Keratinocyte (primary cell): ENCODE measurements around the gene ANKRD55.

Experiments
- EZH2 ChIP-seq: IDR thresholded peaks from one replicate; pipeline ENCODE4 v1.6.1; 2012; ENCODE audit warnings: inconsistent platforms, mild to moderate bottlenecking, low read length, moderate library complexity
- TF ChIP-seq, protein P1 (sequence below), 3 experiments: IDR thresholded peaks in 1 of 3; conservative IDR thresholded peaks in 1 of 3; optimal IDR thresholded peaks in 1 of 3; 2 replicates in 2 of 3; 3 replicates in 1 of 3; pipeline versions ENCODE3 to v1.5.1; 2011; ENCODE audit warnings: low read length in 3 of 3, mild to moderate bottlenecking in 3 of 3, moderate library complexity in 2 of 3, control low read depth in 1 of 3, inconsistent platforms in 1 of 3; ENCODE audit not compliant: insufficient read depth in 2 of 3; ENCODE audit errors: extremely low read depth in 1 of 3

DNA sequence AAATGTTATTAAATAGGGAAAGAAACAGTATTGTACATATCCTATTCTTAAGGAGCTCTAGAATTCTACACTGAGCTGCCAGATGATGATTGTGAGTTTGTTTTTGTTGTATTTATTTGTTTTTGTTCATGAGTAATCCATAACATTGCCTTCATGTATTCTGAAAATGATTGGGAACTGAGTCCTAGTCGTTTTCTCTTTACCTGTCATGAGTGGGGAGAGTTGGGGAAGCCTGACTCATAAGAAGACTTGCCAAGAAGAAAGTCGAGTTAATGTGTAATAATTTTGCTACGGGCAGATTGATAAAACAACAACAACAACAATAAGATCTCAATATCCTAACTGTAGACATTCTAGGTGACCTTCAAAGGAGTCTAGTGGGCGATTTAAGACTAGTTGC lies 103.8 kb downstream of the ANKRD55 start:
- TF ChIP-seq, protein P1, sequence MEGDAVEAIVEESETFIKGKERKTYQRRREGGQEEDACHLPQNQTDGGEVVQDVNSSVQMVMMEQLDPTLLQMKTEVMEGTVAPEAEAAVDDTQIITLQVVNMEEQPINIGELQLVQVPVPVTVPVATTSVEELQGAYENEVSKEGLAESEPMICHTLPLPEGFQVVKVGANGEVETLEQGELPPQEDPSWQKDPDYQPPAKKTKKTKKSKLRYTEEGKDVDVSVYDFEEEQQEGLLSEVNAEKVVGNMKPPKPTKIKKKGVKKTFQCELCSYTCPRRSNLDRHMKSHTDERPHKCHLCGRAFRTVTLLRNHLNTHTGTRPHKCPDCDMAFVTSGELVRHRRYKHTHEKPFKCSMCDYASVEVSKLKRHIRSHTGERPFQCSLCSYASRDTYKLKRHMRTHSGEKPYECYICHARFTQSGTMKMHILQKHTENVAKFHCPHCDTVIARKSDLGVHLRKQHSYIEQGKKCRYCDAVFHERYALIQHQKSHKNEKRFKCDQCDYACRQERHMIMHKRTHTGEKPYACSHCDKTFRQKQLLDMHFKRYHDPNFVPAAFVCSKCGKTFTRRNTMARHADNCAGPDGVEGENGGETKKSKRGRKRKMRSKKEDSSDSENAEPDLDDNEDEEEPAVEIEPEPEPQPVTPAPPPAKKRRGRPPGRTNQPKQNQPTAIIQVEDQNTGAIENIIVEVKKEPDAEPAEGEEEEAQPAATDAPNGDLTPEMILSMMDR (optimal IDR thresholded peaks at IDR 0.05 in 1 of 3, IDR thresholded peaks at IDR 0.05 in 1 of 3, conservative IDR thresholded peaks at IDR 0.05 in 1 of 3; ENCODE audit: extremely low read depth in 1 of 3, insufficient read depth in 2 of 3, low read length in 3 of 3): no peak
- no peak for TF ChIP-seq EZH2
